SU-DHL-6 (cell line): Measurements from ENCODE around the gene CTNNBIP1.

Experiments used
- H2AFZ ChIP-seq: fragments of 200-600 bp; sonication (generic); 2 replicates; pipeline ENCODE4 v1.6.1; 2014; ENCODE audit warnings: low read depth, mild to moderate bottlenecking, moderate library complexity, mixed read lengths, antibody characterized with exemption, low read length; ENCODE audit not compliant: severe bottlenecking
- H3F3A ChIP-seq: fragments of 200-600 bp; shearing (Covaris generic); 2 replicates; pipeline ENCODE4 v1.6.0; 2016; ENCODE audit warnings: antibody characterized with exemption, mild to moderate bottlenecking; ENCODE audit not compliant: insufficient read depth
- H3K27ac ChIP-seq: fragments of 200-600 bp; sonication (generic); 2 replicates; pipeline ENCODE4 v1.5.1; 2016; ENCODE audit warnings: low read depth, mild to moderate bottlenecking, low read length, moderate library complexity, mixed read lengths
- H3K27me3 ChIP-seq: fragments of 200-600 bp; sonication (generic), shearing (Covaris generic); 2 replicates; pipeline ENCODE4 v1.6.0; 2014; ENCODE audit warnings: mild to moderate bottlenecking, low read length
- H3K36me3 ChIP-seq: fragments of 200-600 bp; sonication (generic); 2 replicates; pipeline ENCODE4 v1.6.1; 2014; ENCODE audit warnings: mild to moderate bottlenecking, low read length, mixed read lengths
- H3K4me2 ChIP-seq: fragments of 300-600, 200-600 bp; shearing (Covaris generic), sonication (generic); 2 replicates; pipeline ENCODE4 v1.6.0; 2014; ENCODE audit warnings: low read length, low read depth, mild to moderate bottlenecking; ENCODE audit not compliant: poor library complexity, severe bottlenecking
- H3K4me3 ChIP-seq: fragments of 200-600 bp; sonication (generic); 2 replicates; pipeline ENCODE4 v1.5.1; 2014; ENCODE audit warnings: antibody characterized with exemption, low read length, mild to moderate bottlenecking, mixed read lengths; ENCODE audit not compliant: insufficient read depth, poor library complexity, severe bottlenecking
- H3K79me2 ChIP-seq: fragments of 200-600 bp; sonication (generic); 2 replicates; pipeline ENCODE4 v1.6.1; 2014; ENCODE audit warnings: mild to moderate bottlenecking, low read length, moderate library complexity; ENCODE audit not compliant: insufficient read depth
- H3K9ac ChIP-seq: fragments of 200-600 bp; sonication (generic); 2 replicates; pipeline ENCODE4 v1.7.0; 2014; ENCODE audit warnings: mild to moderate bottlenecking, low read length
- H3K9me2 ChIP-seq: fragments of 200-600 bp; sonication (generic); replicated peaks from 2 replicates; pipeline ENCODE4 v1.6.1; 2014; ENCODE audit warnings: low read length; ENCODE audit not compliant: insufficient read depth
- H3K9me3 ChIP-seq: fragments of 200-600 bp; sonication (generic); 2 replicates; pipeline ENCODE4 v1.6.1; 2014; ENCODE audit warnings: low read length, mixed read lengths; ENCODE audit not compliant: insufficient read depth
- H4K20me1 ChIP-seq: fragments of 200-600 bp; sonication (generic); 2 replicates; pipeline ENCODE4 v1.6.1; 2014; ENCODE audit warnings: low read depth, mild to moderate bottlenecking, antibody characterized with exemption, low read length, moderate library complexity, mixed read lengths
- EZH2phosphoT487 ChIP-seq: fragments of 200-600 bp; sonication (generic), shearing (Covaris generic); conservative IDR thresholded peaks from 2 replicates; pipeline ENCODE4 v1.6.1; 2018; ENCODE audit warnings: mild to moderate bottlenecking, antibody characterized with exemption, low read length, moderate library complexity, mixed read lengths
- TF ChIP-seq, protein P1 (sequence below): fragments of 200-600 bp; sonication (generic); IDR thresholded peaks from one replicate; pipeline ENCODE4 v1.5.1; 2017; ENCODE audit warnings: antibody characterized with exemption, mild to moderate bottlenecking, low read length, moderate library complexity; ENCODE audit not compliant: insufficient read depth, poor library complexity, severe bottlenecking

Gene CTNNBIP1

DNA sequence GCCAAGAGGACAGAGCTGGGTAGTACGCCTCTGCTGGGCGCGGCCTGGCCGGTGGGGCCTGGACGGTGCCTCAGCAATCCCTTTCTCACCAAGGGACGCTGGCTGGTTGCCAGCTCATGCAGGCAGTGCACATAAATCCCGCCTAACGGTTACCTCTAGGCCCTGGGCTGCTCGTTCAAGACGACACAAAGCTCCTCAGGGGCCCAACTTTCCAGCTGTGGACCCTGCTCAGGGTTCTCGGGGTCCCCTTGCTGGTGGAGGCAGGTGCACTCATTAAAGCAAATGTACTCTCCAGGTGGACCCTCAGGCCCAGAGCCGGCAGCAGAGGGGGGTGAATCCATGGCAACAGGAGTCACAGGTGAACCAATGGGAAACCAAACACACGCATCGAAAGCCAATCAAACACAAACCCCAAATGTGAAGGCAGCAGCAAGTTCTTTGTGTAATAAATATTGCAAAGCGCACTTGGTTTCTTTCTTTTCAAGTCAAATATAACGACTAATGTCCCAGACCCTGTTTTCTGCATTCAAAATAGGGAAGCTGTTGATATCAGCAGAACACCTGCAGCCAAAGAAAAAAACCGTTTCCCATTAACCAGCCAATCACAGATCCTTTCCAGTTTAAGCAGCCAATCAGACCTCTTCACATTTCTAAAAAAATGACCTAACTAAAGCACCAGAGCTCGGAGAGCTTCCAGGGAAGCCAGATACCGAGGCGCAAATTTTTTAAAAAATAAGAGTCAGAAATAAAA, 60.2 kb downstream of the CTNNBIP1 start:
- peak overlapping the region; percentile 76 for H3K4me2 ChIP-seq
- H3F3A ChIP-seq: peaks cover 32% of the 10 kb centered on the region
- no peaks in the 10 kb centered on the region for H4K20me1 ChIP-seq
- H2AFZ ChIP-seq: no peak overlapping the region
- no peaks in the 10 kb centered on the region for H3K27me3 ChIP-seq
- peaks cover 12% of the 10 kb centered on the region for H3K79me2 ChIP-seq
- no peaks in the 10 kb centered on the region for H3K9me3 ChIP-seq
- H3K27ac ChIP-seq: peak overlapping the region; percentile 98
- H3K36me3 ChIP-seq: peaks cover 10% of the 10 kb centered on the region
- H3K9ac ChIP-seq: peak overlapping the region; percentile 69
- no peaks in the 10 kb centered on the region for H3K9me2 ChIP-seq
- H3K4me3 ChIP-seq: peak overlapping the region; percentile 59
- TF ChIP-seq EZH2phosphoT487: no peak
- TF ChIP-seq, protein P1, sequence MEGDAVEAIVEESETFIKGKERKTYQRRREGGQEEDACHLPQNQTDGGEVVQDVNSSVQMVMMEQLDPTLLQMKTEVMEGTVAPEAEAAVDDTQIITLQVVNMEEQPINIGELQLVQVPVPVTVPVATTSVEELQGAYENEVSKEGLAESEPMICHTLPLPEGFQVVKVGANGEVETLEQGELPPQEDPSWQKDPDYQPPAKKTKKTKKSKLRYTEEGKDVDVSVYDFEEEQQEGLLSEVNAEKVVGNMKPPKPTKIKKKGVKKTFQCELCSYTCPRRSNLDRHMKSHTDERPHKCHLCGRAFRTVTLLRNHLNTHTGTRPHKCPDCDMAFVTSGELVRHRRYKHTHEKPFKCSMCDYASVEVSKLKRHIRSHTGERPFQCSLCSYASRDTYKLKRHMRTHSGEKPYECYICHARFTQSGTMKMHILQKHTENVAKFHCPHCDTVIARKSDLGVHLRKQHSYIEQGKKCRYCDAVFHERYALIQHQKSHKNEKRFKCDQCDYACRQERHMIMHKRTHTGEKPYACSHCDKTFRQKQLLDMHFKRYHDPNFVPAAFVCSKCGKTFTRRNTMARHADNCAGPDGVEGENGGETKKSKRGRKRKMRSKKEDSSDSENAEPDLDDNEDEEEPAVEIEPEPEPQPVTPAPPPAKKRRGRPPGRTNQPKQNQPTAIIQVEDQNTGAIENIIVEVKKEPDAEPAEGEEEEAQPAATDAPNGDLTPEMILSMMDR: no peak

DNA sequence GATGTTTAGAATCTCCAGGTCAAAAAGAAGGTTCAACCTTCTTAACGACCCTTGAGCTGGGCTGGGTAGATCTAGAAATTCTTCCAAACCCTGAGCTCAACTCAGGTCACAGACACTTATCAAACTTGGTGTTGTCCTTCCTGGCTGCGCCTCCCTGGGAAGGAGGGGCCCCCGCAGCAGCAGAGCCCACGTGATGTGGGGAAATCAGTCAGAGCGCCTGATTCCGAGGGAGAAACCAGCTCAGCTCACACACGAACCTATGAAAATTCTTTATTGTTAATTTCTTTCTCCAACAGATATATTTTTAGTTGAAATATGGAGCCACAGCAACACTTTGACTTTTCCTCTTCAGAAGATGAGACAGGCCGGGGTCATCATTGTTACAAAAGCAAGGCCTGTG, 62.0 kb downstream of the CTNNBIP1 start:
- Histone ChIP-seq H3K27me3 (no peaks in the 10 kb centered on the region), H3K79me2 (peaks cover 12% of the 10 kb centered on the region), H3K9me2 (no peaks in the 10 kb centered on the region), H3K9ac (peak overlapping the region; percentile 69; the same call in 1 of the 2 replicates), H3K27ac (peak overlapping the region; percentile 98), H3K36me3 (peaks cover 2% of the 10 kb centered on the region; the same call in 1 of the 2 replicates), H3K4me3 (no peak overlapping the region), H3F3A (peaks cover 24% of the 10 kb centered on the region), H3K9me3 (no peaks in the 10 kb centered on the region), H2AFZ (no peak overlapping the region), H3K4me2 (peak overlapping the region; percentile 76), H4K20me1 (no peaks in the 10 kb centered on the region)
- no peak for TF ChIP-seq EZH2phosphoT487
- TF ChIP-seq, protein P1: no peak

DNA sequence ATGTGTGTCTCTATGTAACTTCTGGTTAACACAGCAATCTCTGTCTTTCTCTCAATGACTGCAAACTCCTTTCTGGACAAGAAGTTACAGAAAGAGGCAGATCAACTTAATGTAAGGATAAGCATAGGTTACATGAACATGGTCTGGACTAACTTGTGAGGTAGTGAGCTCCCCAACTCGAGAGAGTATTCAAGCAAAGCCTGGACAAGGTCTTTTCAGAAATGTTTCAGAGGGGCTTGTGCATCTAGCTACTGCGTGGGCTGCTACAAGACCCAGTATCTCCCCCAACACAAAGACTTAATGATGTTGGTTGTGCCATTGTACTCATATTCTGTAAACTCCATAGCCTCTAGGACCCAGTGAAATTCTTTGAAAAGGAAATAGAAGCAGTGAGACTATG, 62.8 kb downstream of the CTNNBIP1 start:
- Histone ChIP-seq H3K27me3 (no peaks in the 10 kb centered on the region), H3K79me2 (peaks cover 12% of the 10 kb centered on the region), H3F3A (peaks cover 24% of the 10 kb centered on the region), H3K4me3 (no peak overlapping the region), H4K20me1 (no peaks in the 10 kb centered on the region), H3K27ac (no peak overlapping the region), H2AFZ (no peak overlapping the region), H3K9ac (no peak overlapping the region), H3K4me2 (no peak overlapping the region), H3K9me2 (no peaks in the 10 kb centered on the region), H3K9me3 (no peaks in the 10 kb centered on the region), H3K36me3 (no peaks in the 10 kb centered on the region)
- TF ChIP-seq, protein P1: no peak
- no peak for TF ChIP-seq EZH2phosphoT487
